ENCODE data around the gene PDCD1LG2.

GRCh38 chr9:5532306-5532705, 22.0 kb downstream of the PDCD1LG2 start:
- no peak for TF ChIP-seq CTCF (IDR thresholded peaks at IDR 0.05)
- no peak for TF ChIP-seq SIN3A (IDR thresholded peaks at IDR 0.05; ENCODE audit: borderline replicate concordance, insufficient read depth, low read depth, low read length)
- TF ChIP-seq TCF7L2 (IDR thresholded peaks at IDR 0.05; ENCODE audit: low read depth, low read length), result no peak

All from Panc1 (cell line).